Astrocyte of the cerebellum (primary cell): Measurements from ENCODE around the gene TUBA1A.
"Not testable (repeated sequence)": the region's sequence is repeated elsewhere in the genome, so short reads cannot be mapped to it uniquely, and the experiment has no call there.

ENCODE experiments used
- DNase-seq: peaks from one replicate; pipeline ENCODE4 v3.0.0-alpha.2; 2011; ENCODE audit warnings: low read depth
- H3K4me3 ChIP-seq: 2 replicates; pipeline ENCODE4 v1.5.1; 2011; ENCODE audit warnings: mild to moderate bottlenecking, low read depth, low read length, moderate library complexity
- CTCF ChIP-seq: IDR thresholded peaks from 2 replicates; pipeline ENCODE4 v1.5.1; 2012; ENCODE audit warnings: low read length, low read depth, moderate library complexity, mild to moderate bottlenecking; ENCODE audit errors: missing control alignments
- in situ Hi-C: cut with HindIII; loops from 2 replicates; pipeline ENCODE4 v1.10.0; 2017; ENCODE audit warnings: low sequenced_read_pairs

The TUBA1A gene

GRCh38 chr12:49147384-49147783 lies 41.5 kb downstream of the TUBA1A start:
- H3K4me3 ChIP-seq: no peak overlapping the region
- DNase-seq: no peak
- in situ Hi-C loops: no loop called here
- TF ChIP-seq CTCF: no peak

GRCh38 chr12:49146406-49146805 lies 42.5 kb downstream of the TUBA1A start:
- no peak for DNase-seq
- no peak for TF ChIP-seq CTCF
- H3K4me3 ChIP-seq: no peak overlapping the region
- in situ Hi-C loops: no loop called here

GRCh38 chr12:49144384-49144783 lies 44.5 kb downstream of the TUBA1A start:
- DNase-seq: no peak
- no peak for TF ChIP-seq CTCF
- in situ Hi-C loops: no loop called here
- H3K4me3 ChIP-seq: no peak overlapping the region

- in situ Hi-C loops: no loop called here
- no peak for TF ChIP-seq CTCF
- no peak overlapping the region for H3K4me3 ChIP-seq
- DNase-seq: no peak
Observed at GRCh38 chr12:49138999-49139398, 49.9 kb downstream of the TUBA1A start.

- in situ Hi-C loops: no loop called here
- no peak overlapping the region for H3K4me3 ChIP-seq
- DNase-seq: no peak
- no peak for TF ChIP-seq CTCF
Observed at GRCh38 chr12:49138587-49138986, 50.3 kb downstream of the TUBA1A start.

GRCh38 chr12:49137476-49137875 lies 51.4 kb downstream of the TUBA1A start:
- no peak for TF ChIP-seq CTCF
- H3K4me3 ChIP-seq: no peak overlapping the region
- no peak for DNase-seq
- in situ Hi-C loops: no loop called here

GRCh38 chr12:49136997-49137396 lies 51.9 kb downstream of the TUBA1A start:
- in situ Hi-C loops, H3K4me3 ChIP-seq, DNase-seq: not testable (repeated sequence)
